K562 (cell line): ENCODE measurements around the gene GLRX. TPM values are rescaled to one million over a fixed set of nuclear protein-coding genes. Genes with fewer than 3 reads are reported as not detected.
A peak's percentile ranks its signal among the peaks of the same experiment; 100 is the strongest.

Source experiments
- ATAC-seq: fragments of 200-7000 bp; cut with Tn5 transposase; 3 replicates; pipeline ENCODE4 v1.9.1; 2020; ENCODE audit warnings: moderate library complexity
- BruUV-seq: library from RNA; stranded (reverse); fragments of 400-500 nt; replicated peaks from 2 replicates; lab custom pipeline; 2021; lab: Mats Ljungman, UMichigan
- CTCF ChIA-PET: fragments of 300-600 bp; formaldehyde crosslinking; extraction: SDS; loops from one replicate; lab custom pipeline; 2021; ENCODE audit warnings: low intra/inter-chr PET ratio; lab: Yijun Ruan, JAX
- POLR2A ChIA-PET: fragments of 300-600, 350-650 bp; sonication (Branson Sonifier 250); formaldehyde crosslinking; extraction: SDS; loops from one replicate; lab custom pipeline; 2021; ENCODE audit warnings: antibody characterized with exemption, inconsistent platforms; lab: Yijun Ruan, JAX
- DNase-seq, 4 experiments: peaks; one replicate each; pipeline versions ENCODE4 v3.0.0 to v3.0.0-alpha.2; 2011 to 2018; ENCODE audit warnings: low spot score in 3 of 4, mixed read lengths in 3 of 4; ENCODE audit errors: extremely low read depth in 1 of 4
- FAIRE-seq: peaks from 2 replicates; lab custom pipeline; 2011; peaks lifted over from hg19 to GRCh38; lab: Jason Lieb, UNC
- H2AFZ ChIP-seq: 2 replicates; pipeline ENCODE4 v1.6.0; 2011; ENCODE audit warnings: low read depth, low read length, control low read depth, inconsistent platforms
- H3K27ac ChIP-seq: fragments of 200-600 bp; 3 replicates; pipeline ENCODE4 v1.8.0; 2011; ENCODE audit warnings: low read depth, mild to moderate bottlenecking, control low read depth, inconsistent platforms, low read length, moderate library complexity, mixed read lengths; ENCODE audit errors: extremely low read depth
- H3K27me3 ChIP-seq, 2 experiments: fragments of 300-600 bp in 1 of 2; 2 replicates in 1 of 2; 3 replicates in 1 of 2; pipeline versions ENCODE4 v1.6.0 to v1.8.0; 2011; ENCODE audit warnings: inconsistent platforms in 2 of 2, low read length in 2 of 2, mild to moderate bottlenecking in 1 of 2, mixed read lengths in 1 of 2, moderate library complexity in 1 of 2; ENCODE audit not compliant: control insufficient read depth in 2 of 2, insufficient read depth in 2 of 2
- H3K36me3 ChIP-seq: fragments of 300-600 bp; 3 replicates; pipeline ENCODE4 v1.8.0; 2011; ENCODE audit warnings: mild to moderate bottlenecking, low read length, inconsistent platforms; ENCODE audit not compliant: control insufficient read depth, insufficient read depth
- H3K4me1 ChIP-seq, 2 experiments: fragments of 200-600 bp in 1 of 2; replicated peaks in 1 of 2; 2 replicates in 1 of 2; 3 replicates in 1 of 2; pipeline versions ENCODE4 v1.5.1 to v1.8.0; 2011; ENCODE audit warnings: inconsistent platforms in 2 of 2, low read length in 2 of 2, mild to moderate bottlenecking in 1 of 2, mixed read lengths in 1 of 2, moderate library complexity in 1 of 2; ENCODE audit not compliant: control insufficient read depth in 2 of 2, insufficient read depth in 2 of 2
- H3K4me2 ChIP-seq: 2 replicates; pipeline ENCODE4 v1.6.1; 2011; ENCODE audit warnings: low read length, control low read depth, inconsistent platforms, mixed read lengths; ENCODE audit not compliant: insufficient read depth
- H3K4me3 ChIP-seq: fragments of 200-600 bp; sonication (generic), shearing (Covaris generic); 2 replicates; pipeline ENCODE4 v1.5.1; 2016; ENCODE audit warnings: control low read depth, inconsistent platforms
- H3K79me2 ChIP-seq: fragments of 200-600 bp; 3 replicates; pipeline ENCODE4 v1.8.0; 2011; ENCODE audit warnings: low read length, inconsistent platforms; ENCODE audit not compliant: control insufficient read depth, insufficient read depth
- H3K9ac ChIP-seq, 2 experiments: 2 replicates each; pipeline versions ENCODE4 v1.6.0 to v1.6.1; 2011; ENCODE audit warnings: low read depth in 2 of 2, low read length in 2 of 2, control low read depth in 1 of 2, inconsistent platforms in 1 of 2, mild to moderate bottlenecking in 1 of 2, mixed read lengths in 1 of 2; ENCODE audit not compliant: insufficient read depth in 1 of 2
- H3K9me1 ChIP-seq: one replicate; pipeline ENCODE4 v1.6.0; 2011; ENCODE audit warnings: inconsistent platforms, mild to moderate bottlenecking, low read length, moderate library complexity; ENCODE audit not compliant: control insufficient read depth, insufficient read depth
- H3K9me3 ChIP-seq: replicated peaks from 2 replicates; pipeline ENCODE4 v1.5.1; 2011; ENCODE audit warnings: low read depth, low read length, inconsistent platforms; ENCODE audit not compliant: control insufficient read depth, insufficient read depth
- H4K20me1 ChIP-seq: replicated peaks from 2 replicates; pipeline ENCODE4 v1.6.1; 2011; ENCODE audit warnings: low read length, inconsistent platforms, mixed read lengths; ENCODE audit not compliant: control insufficient read depth, insufficient read depth
- ARID1B ChIP-seq: fragments of 450-650 bp; IDR thresholded peaks from 2 replicates; pipeline ENCODE4 v1.6.1; 2016; ENCODE audit warnings: antibody characterized with exemption, mild to moderate bottlenecking, inconsistent platforms
- ASH1L ChIP-seq: fragments of 450-650 bp; IDR thresholded peaks from 2 replicates; pipeline ENCODE4 v1.6.1; 2018; ENCODE audit warnings: borderline replicate concordance, mild to moderate bottlenecking, low read depth; ENCODE audit not compliant: partially characterized antibody
- CBFA2T2 ChIP-seq: fragments of 450-650 bp; conservative IDR thresholded peaks from 2 replicates; pipeline ENCODE4 v1.6.1; 2017; ENCODE audit warnings: mild to moderate bottlenecking
- CBFA2T3 ChIP-seq: fragments of 450-650 bp; IDR thresholded peaks from 2 replicates; pipeline ENCODE4 v1.6.1; 2017
- CEBPG ChIP-seq, 3 experiments: fragments of 200-800 bp in 1 of 3; sonication (Bioruptor generic) in 1 of 3; sonication (generic) in 1 of 3; formaldehyde crosslinking in 1 of 3; IDR thresholded peaks in 2 of 3; conservative IDR thresholded peaks in 1 of 3; 2 replicates each; pipeline versions ENCODE4 v1.6.1 to v1.8.0; 2016 to 2022; ENCODE audit warnings: missing compliant biosample characterization in 2 of 3, missing genetic modification characterization in 2 of 3, mild to moderate bottlenecking in 1 of 3, missing genetic modification reagents in 1 of 3
- CHCHD3 ChIP-seq: fragments of 250-450 bp; sonication (Bioruptor Pico); IDR thresholded peaks from 2 replicates; pipeline ENCODE4 v2.1.2; 2022; ENCODE audit warnings: mild to moderate bottlenecking
- ILF3 ChIP-seq: fragments of 450-650 bp; IDR thresholded peaks from 2 replicates; pipeline ENCODE4 v1.6.1; 2018; ENCODE audit warnings: antibody characterized with exemption, mild to moderate bottlenecking, moderate library complexity, borderline replicate concordance
- IRF2 ChIP-seq: sonication (generic); formaldehyde crosslinking; IDR thresholded peaks from 2 replicates; pipeline ENCODE4 v1.8.1; 2022; ENCODE audit warnings: mild to moderate bottlenecking, missing genetic modification reagents
- L3MBTL2 ChIP-seq: fragments of 450-650 bp; IDR thresholded peaks from 2 replicates; pipeline ENCODE4 v1.6.1; 2016; ENCODE audit warnings: mild to moderate bottlenecking, moderate library complexity
- MAX ChIP-seq: sonication (generic); formaldehyde crosslinking; IDR thresholded peaks from 2 replicates; pipeline ENCODE4 v1.9.0; 2022; ENCODE audit warnings: mild to moderate bottlenecking, missing genetic modification reagents
- NR4A1 ChIP-seq, 2 experiments: fragments of 250-450 bp in 1 of 2; fragments of 450-650 bp in 1 of 2; sonication (Bioruptor Pico) in 1 of 2; IDR thresholded peaks; 2 replicates each; pipeline versions ENCODE4 v1.4.0 to v1.6.1; 2016 to 2020; ENCODE audit warnings: mild to moderate bottlenecking in 2 of 2, missing compliant biosample characterization in 1 of 2, missing genetic modification characterization in 1 of 2, moderate library complexity in 1 of 2
- OTX1 ChIP-seq: fragments of 450-650 bp; formaldehyde crosslinking; IDR thresholded peaks from 2 replicates; pipeline ENCODE4 v1.4.0; 2022; ENCODE audit warnings: mild to moderate bottlenecking
- SMARCE1 ChIP-seq: fragments of 450-650 bp; IDR thresholded peaks from 2 replicates; pipeline ENCODE4 v1.7.1; 2016; ENCODE audit warnings: mild to moderate bottlenecking
- SOX6 ChIP-seq: fragments of 450-650 bp; IDR thresholded peaks from 2 replicates; pipeline ENCODE4 v1.6.1; 2014; ENCODE audit warnings: mild to moderate bottlenecking
- ZKSCAN3 ChIP-seq: fragments of 250-450 bp; sonication (Bioruptor Pico); IDR thresholded peaks from 2 replicates; pipeline ENCODE4 v1.4.0; 2020
- ZNF174 ChIP-seq: fragments of 250-450 bp; sonication (Bioruptor Pico); IDR thresholded peaks from 2 replicates; pipeline ENCODE4 v1.4.0; 2020; ENCODE audit warnings: mild to moderate bottlenecking
- WGBS: fragments of 100-300 bp; shearing (Covaris generic); methylation state at CpG from one replicate; pipeline ENCODE4 v1.1.6; 2016; ENCODE audit warnings: low coverage, mixed read lengths; ENCODE audit not compliant: insufficient coverage; ENCODE audit errors: missing lambda C conversion rate; 5-methylcytosine and 5-hydroxymethylcytosine counted together
- in situ Hi-C: fragments of 300-500 bp; cut with MboI; formaldehyde crosslinking; loops from 4 replicates; pipeline ENCODE4 v1.15.0; 2018; ENCODE audit warnings: inconsistent platforms, mixed read lengths
- intact Hi-C: fragments of 100-400 bp; cut with micrococcal nuclease; formaldehyde crosslinking; loops from 2 replicates; pipeline ENCODE4 v1.14.2; 2022
- polyA plus RNA-seq, 8 experiments: library from polyadenylated mRNA; depleted of rRNA in 4 of 8; stranded (reverse) in 5 of 8; unstranded in 3 of 8; fragments of >200 nt; fragmentation: Nextera tagmentation in 2 of 8; fragmentation: Illumina TruSeq in 1 of 8; extraction: Ambion mirVana in 2 of 8; extraction: Trizol in 1 of 8; gene quantifications; 2 replicates each; pipeline versions ENCODE4 v1.2.1 to v1.2.3, GENCODE V29; 2011 to 2014; ENCODE audit warnings: inconsistent platforms in 1 of 8, missing spikeins in 1 of 8
- total RNA-seq, 7 experiments: library from RNA; depleted of rRNA in 6 of 7; stranded (reverse); fragments of >200 nt in 6 of 7; fragmentation: Illumina TruSeq in 2 of 7; extraction: Trizol in 2 of 7; gene quantifications; 2 replicates each; pipeline versions ENCODE4 v1.2.1 to v1.2.3, GENCODE V29; 2011 to 2021; ENCODE audit warnings: low replicate concordance in 1 of 7
- TF ChIP-seq, protein P1 (sequence below): fragments of 250-450 bp; sonication (Bioruptor Pico); IDR thresholded peaks from 2 replicates; pipeline ENCODE4 v1.4.0; 2020; ENCODE audit warnings: mild to moderate bottlenecking, moderate library complexity, borderline replicate concordance

Gene GLRX
- total and polyA plus RNA-seq, 9 of the 15 experiments (the other 6 are each of a cell fraction or from before 2014, with no cell fraction given): 2.3 to 11.2 (median 4.6) TPM

GRCh38 chr5:95826949-95827891, 4.7 kb upstream of the GLRX start:
- Histone ChIP-seq H3K79me2 (no peaks in the 10 kb centered on the region), H3K4me2 (no peak overlapping the region), H3K4me1 (peaks cover 38 to 41% of the 10 kb centered on the region in 2 experiments), H3K9ac (no peak overlapping the region), H3K36me3 (no peaks in the 10 kb centered on the region), H3K27me3 (no peaks in the 10 kb centered on the region), H2AFZ (peak overlapping the region; percentile 18), H4K20me1 (no peaks in the 10 kb centered on the region), H3K4me3 (no peak overlapping the region), H3K27ac (no peak overlapping the region), H3K9me3 (no peaks in the 10 kb centered on the region), H3K9me1 (peaks cover 6% of the 10 kb centered on the region)
- POLR2A ChIA-PET: interaction anchor here (1.0 to 1.2 kb wide), 2 partner anchors 24 to 97 kb away, joined by 3 to 4 read pairs; partner anchors contain the start of gene RHOBTB3
- 79% methylated on average over 10 of the region's 10 CpGs for WGBS
- intact Hi-C loops: no loop called here
- CTCF ChIA-PET: no interaction called here
- in situ Hi-C loops: loop anchor here (25.0 kb wide), 1 partner anchor 865 kb away; no protein-coding TSS in a partner anchor
- FAIRE-seq: no peak
- peak in 1 of 4 experiments; percentile 23 for DNase-seq
- BruUV-seq: no TSS peak
- no peak for ATAC-seq
- TF ChIP-seq ILF3 (no peak), SOX6 (0 out of 2 replicates have a peak, but pooled peaks have one; percentile 23), L3MBTL2 (no peak), CHCHD3 (CRISPR knock-in tag) (no peak), CEBPG (CRISPR knock-in tag; IDR thresholded peaks at IDR 0.05) (no peak), CEBPG (tag; conservative IDR thresholded peaks at IDR 0.05 in 1 of 2, IDR thresholded peaks at IDR 0.05 in 1 of 2) (no peak), IRF2 (CRISPR knock-in tag) (no peak), SMARCE1 (no peak), MAX (CRISPR knock-in tag) (no peak), CBFA2T3 (peak; percentile 72), NR4A1 (CRISPR knock-in tag; IDR thresholded peaks at IDR 0.05) (no peak), NR4A1 (tag; IDR thresholded peaks at IDR 0.05) (no peak), ASH1L (no peak), ARID1B (peak; percentile 28; the same call in 1 of the 2 replicates), ZNF174 (CRISPR knock-in tag) (no peak), ZKSCAN3 (CRISPR knock-in tag) (no peak), CBFA2T2 (peak; percentile 32), OTX1 (CRISPR knock-in tag) (no peak)
- TF ChIP-seq, protein P1, sequence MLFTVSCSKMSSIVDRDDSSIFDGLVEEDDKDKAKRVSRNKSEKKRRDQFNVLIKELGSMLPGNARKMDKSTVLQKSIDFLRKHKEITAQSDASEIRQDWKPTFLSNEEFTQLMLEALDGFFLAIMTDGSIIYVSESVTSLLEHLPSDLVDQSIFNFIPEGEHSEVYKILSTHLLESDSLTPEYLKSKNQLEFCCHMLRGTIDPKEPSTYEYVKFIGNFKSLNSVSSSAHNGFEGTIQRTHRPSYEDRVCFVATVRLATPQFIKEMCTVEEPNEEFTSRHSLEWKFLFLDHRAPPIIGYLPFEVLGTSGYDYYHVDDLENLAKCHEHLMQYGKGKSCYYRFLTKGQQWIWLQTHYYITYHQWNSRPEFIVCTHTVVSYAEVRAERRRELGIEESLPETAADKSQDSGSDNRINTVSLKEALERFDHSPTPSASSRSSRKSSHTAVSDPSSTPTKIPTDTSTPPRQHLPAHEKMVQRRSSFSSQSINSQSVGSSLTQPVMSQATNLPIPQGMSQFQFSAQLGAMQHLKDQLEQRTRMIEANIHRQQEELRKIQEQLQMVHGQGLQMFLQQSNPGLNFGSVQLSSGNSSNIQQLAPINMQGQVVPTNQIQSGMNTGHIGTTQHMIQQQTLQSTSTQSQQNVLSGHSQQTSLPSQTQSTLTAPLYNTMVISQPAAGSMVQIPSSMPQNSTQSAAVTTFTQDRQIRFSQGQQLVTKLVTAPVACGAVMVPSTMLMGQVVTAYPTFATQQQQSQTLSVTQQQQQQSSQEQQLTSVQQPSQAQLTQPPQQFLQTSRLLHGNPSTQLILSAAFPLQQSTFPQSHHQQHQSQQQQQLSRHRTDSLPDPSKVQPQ: no peak
